K562 (cell line): Measurements from ENCODE around the gene MTRFR. TPM values are rescaled to one million over a fixed set of nuclear protein-coding genes. Genes with fewer than 3 reads are reported as not detected.

Experiments
- CREBBP ChIP-seq: IDR thresholded peaks from one replicate; pipeline ENCODE4 v1.6.1; 2012; ENCODE audit warnings: low read depth, mild to moderate bottlenecking, control low read depth, inconsistent platforms, low read length
- ID3 ChIP-seq, 2 experiments: fragments of 250-450 bp in 1 of 2; fragments of 450-650 bp in 1 of 2; sonication (Bioruptor Pico) in 1 of 2; IDR thresholded peaks; 2 replicates each; pipeline versions ENCODE4 v1.6.1 to v1.8.0; 2016 to 2021; ENCODE audit warnings: mild to moderate bottlenecking in 2 of 2, moderate library complexity in 2 of 2, missing compliant biosample characterization in 1 of 2, missing genetic modification characterization in 1 of 2
- NR0B1 ChIP-seq: fragments of 450-650 bp; IDR thresholded peaks from one replicate; pipeline ENCODE4 v1.6.1; 2018; ENCODE audit warnings: mild to moderate bottlenecking, moderate library complexity; ENCODE audit not compliant: partially characterized antibody
- RB1 ChIP-seq: fragments of 450-650 bp; IDR thresholded peaks from 2 replicates; pipeline ENCODE4 v1.6.1; 2017; ENCODE audit warnings: low read depth, mild to moderate bottlenecking
- RBBP5 ChIP-seq: fragments of 200-600 bp; sonication (generic); IDR thresholded peaks from 2 replicates; pipeline ENCODE4 v1.6.1; 2012; ENCODE audit warnings: borderline replicate concordance, mild to moderate bottlenecking, low read length, control low read depth, inconsistent platforms; ENCODE audit not compliant: insufficient read depth, poor library complexity, severe bottlenecking
- SMARCE1 ChIP-seq: fragments of 450-650 bp; IDR thresholded peaks from 2 replicates; pipeline ENCODE4 v1.7.1; 2016; ENCODE audit warnings: mild to moderate bottlenecking
- THAP12 ChIP-seq: fragments of 250-450 bp; sonication (Bioruptor Pico); IDR thresholded peaks from 2 replicates; pipeline ENCODE4 v1.9.0; 2021; ENCODE audit warnings: mild to moderate bottlenecking, inconsistent platforms
- polyA plus RNA-seq, 8 experiments: library from polyadenylated mRNA; depleted of rRNA in 4 of 8; stranded (reverse) in 5 of 8; unstranded in 3 of 8; fragments of >200 nt; fragmentation: Nextera tagmentation in 2 of 8; fragmentation: Illumina TruSeq in 1 of 8; extraction: Ambion mirVana in 2 of 8; extraction: Trizol in 1 of 8; gene quantifications; 2 replicates each; pipeline versions ENCODE4 v1.2.1 to v1.2.3, GENCODE V29; 2011 to 2014; ENCODE audit warnings: inconsistent platforms in 1 of 8, missing spikeins in 1 of 8
- total RNA-seq, 7 experiments: library from RNA; depleted of rRNA in 6 of 7; stranded (reverse); fragments of >200 nt in 6 of 7; fragmentation: Illumina TruSeq in 2 of 7; extraction: Trizol in 2 of 7; gene quantifications; 2 replicates each; pipeline versions ENCODE4 v1.2.1 to v1.2.3, GENCODE V29; 2011 to 2021; ENCODE audit warnings: low replicate concordance in 1 of 7
- TF ChIP-seq, protein P1 (sequence below), 2 experiments: fragments of 450-650 bp in 1 of 2; sonication (generic) in 1 of 2; formaldehyde crosslinking in 1 of 2; IDR thresholded peaks; 2 replicates each; pipeline versions ENCODE4 v1.7.1 to v1.9.0; 2016 to 2022; ENCODE audit warnings: inconsistent platforms in 1 of 2, mild to moderate bottlenecking in 1 of 2, missing genetic modification reagents in 1 of 2

The MTRFR gene
- total and polyA plus RNA-seq, 9 of the 15 experiments (the other 6 are each of a cell fraction or from before 2014, with no cell fraction given): 16.7 to 55.6 (median 34.7) TPM

DNA sequence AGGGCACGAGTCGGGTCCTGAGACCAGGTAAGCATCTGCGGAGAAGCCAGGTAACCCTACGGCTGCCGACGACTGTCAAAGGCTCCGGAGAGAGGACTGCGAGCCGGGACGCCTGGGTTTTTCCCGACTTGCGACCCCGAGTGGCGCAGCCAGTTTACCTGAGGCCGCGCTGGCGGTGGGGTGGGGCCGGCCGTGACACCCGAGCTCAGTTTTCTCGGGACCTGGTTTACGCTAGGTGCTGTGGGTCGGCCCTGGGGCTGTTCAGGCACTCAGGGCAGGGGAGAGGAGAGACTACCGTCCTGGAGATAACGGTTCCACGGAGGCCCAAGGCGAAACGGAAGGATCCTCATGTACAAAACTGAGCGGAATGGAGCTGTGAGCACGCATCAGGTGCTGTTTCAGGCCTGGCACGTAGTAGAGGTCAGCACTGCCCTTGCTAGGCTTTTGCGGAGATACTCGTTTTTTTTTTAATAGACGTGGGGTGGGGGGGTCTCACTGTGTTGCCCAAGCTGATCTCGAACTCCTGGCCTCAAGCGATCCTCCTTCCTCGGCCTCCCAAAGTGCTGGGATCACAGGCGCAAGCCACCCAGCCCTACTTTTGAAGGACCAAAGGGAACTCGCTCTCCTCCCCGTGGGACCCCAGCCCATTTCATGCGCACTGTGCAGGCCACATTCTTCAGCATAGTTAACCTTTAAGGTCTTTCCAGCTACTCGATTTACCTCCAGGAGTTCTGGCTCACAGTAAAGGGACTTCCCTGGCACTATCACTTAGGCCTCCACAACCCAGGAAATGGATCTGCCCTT is 471 bp downstream of the MTRFR start (continued):
- TF ChIP-seq NR0B1: no peak
- no peak for TF ChIP-seq CREBBP
- peak; percentile 35; the same call in 1 of the 2 replicates for TF ChIP-seq SMARCE1
- TF ChIP-seq RBBP5: peak; percentile 73
- TF ChIP-seq, protein P1, sequence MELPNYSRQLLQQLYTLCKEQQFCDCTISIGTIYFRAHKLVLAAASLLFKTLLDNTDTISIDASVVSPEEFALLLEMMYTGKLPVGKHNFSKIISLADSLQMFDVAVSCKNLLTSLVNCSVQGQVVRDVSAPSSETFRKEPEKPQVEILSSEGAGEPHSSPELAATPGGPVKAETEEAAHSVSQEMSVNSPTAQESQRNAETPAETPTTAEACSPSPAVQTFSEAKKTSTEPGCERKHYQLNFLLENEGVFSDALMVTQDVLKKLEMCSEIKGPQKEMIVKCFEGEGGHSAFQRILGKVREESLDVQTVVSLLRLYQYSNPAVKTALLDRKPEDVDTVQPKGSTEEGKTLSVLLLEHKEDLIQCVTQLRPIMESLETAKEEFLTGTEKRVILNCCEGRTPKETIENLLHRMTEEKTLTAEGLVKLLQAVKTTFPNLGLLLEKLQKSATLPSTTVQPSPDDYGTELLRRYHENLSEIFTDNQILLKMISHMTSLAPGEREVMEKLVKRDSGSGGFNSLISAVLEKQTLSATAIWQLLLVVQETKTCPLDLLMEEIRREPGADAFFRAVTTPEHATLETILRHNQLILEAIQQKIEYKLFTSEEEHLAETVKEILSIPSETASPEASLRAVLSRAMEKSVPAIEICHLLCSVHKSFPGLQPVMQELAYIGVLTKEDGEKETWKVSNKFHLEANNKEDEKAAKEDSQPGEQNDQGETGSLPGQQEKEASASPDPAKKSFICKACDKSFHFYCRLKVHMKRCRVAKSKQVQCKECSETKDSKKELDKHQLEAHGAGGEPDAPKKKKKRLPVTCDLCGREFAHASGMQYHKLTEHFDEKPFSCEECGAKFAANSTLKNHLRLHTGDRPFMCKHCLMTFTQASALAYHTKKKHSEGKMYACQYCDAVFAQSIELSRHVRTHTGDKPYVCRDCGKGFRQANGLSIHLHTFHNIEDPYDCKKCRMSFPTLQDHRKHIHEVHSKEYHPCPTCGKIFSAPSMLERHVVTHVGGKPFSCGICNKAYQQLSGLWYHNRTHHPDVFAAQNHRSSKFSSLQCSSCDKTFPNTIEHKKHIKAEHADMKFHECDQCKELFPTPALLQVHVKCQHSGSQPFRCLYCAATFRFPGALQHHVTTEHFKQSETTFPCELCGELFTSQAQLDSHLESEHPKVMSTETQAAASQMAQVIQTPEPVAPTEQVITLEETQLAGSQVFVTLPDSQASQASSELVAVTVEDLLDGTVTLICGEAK (IDR thresholded peaks at IDR 0.05): peak; percentile 17; the same call in 1 of the 2 replicates
- TF ChIP-seq, protein P1 (CRISPR knock-in tag; IDR thresholded peaks at IDR 0.05): no peak
- TF ChIP-seq RB1: peak; percentile 62; the same call in 1 of the 2 replicates
- no peak for TF ChIP-seq ID3 (CRISPR knock-in tag; IDR thresholded peaks at IDR 0.05)
- no peak for TF ChIP-seq ID3 (tag; IDR thresholded peaks at IDR 0.05)
- peak; percentile 45; the same call in 1 of the 2 replicates for TF ChIP-seq THAP12
